GM21737 (cell line): ENCODE results near the gene CPT1C.

ENCODE experiments used
- ATAC-seq: cut with Tn5 transposase; IDR thresholded peaks from one replicate; pipeline ENCODE4 v1.9.1; 2021; ENCODE audit warnings: mild to moderate bottlenecking, moderate library complexity; ENCODE audit not compliant: unreplicated experiment

Gene CPT1C

DNA sequence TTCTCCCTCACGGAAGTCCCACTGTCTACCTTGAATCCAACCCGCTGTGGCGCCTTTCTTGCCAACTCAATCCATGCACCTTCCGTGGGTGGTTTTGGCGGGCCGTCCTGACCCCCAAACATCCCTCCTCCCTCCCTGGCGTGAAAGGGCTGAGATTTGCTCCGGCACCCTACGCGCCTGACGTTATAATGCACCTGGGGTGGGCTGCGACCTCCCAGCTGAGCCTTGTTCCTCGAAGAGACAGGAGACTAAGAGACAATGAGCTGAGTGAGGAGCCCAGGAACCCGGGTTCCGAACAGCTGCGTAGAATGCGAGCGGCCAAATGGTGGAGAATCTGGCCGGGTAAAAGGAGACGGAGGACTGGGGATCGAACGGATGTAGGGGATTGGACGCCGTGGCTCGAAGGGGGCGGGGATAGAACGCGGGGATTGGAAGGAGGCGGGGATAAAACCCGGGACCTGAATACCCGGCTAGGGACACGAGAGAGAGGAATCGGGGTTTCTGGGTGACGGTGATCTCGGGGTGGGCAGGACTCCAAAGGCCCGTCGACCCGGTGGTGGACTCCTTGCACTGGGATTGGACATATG is at the start of gene CPT1C:
TSS of gene CPT1C (plus strand) at position 461 of the 587 bp plus-strand sequence. CDS start 1,137 bp downstream, outside the sequence.
- no peak for ATAC-seq

DNA sequence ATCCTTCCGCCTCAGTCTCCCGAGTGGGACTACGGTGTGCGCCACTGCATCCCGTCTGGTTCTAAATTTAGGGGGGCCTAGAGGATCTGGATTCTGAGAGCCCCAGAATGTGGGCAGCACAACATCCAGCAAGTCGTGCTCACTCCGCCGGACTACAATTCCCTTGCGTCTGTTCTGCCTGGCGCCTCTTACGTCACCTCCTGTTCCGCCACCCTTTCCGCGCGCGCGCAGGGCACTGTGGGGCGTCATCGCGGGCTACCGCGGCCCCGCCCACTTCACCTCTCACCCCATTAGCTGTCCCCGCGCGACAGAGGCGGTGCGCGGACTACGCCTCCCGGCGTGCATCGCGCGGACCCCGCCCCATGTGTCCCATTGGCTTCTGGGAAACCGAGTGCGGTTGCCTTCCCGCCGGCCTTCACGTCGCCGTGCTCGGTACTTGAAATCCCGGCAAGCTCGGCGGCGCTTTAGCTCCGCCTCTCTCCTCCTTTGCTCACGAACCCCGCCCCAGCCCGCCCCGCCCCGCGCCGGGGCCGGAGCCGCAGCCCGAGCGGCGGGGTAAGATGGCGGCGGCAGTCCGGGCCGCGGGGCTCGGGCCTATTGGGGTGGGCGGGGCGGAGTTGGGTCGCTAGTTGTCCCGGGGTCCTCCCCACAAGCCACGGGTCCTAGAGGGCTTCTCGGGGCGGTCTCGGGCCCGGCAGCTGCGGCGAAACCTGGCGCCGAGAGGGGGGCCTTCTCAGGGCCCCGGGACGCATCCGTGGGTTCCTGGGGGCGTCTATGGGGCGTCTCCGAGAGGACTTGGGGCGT is 49.0 kb upstream of the CPT1C start, which contains the start of gene SCAF1:
TSS of gene SCAF1 (plus strand) at position 522 of the 804 bp plus-strand sequence. CDS start 2,818 bp downstream, outside the sequence.
- peak; percentile 64 for ATAC-seq

DNA sequence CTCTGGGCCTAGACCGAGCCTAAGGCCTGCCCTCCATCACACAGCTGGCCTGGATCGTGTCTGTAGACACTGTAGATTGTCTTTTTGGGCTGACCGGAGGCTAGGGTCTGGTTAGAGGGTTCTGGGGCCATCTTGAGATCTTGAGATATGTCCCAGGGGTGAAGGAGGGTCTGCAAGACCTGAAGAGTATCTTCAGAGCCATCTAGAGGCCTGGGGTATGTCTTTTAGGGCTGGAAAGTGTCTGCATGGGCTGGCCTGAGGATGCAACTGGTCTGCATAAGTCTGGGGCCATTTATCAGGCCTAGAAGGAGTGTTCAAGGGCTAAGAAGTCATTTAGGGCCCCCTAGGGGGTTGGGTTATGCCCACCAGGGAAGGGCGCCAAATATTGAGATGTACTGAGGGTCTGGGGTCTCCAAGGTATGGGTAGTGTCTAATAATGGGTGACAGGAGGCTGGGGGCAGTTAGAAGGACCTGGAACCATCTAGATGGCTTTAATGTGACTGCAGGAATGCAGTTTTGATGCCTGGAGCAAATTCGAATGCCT is 48.4 kb upstream of the CPT1C start:
- ATAC-seq, result no peak

DNA sequence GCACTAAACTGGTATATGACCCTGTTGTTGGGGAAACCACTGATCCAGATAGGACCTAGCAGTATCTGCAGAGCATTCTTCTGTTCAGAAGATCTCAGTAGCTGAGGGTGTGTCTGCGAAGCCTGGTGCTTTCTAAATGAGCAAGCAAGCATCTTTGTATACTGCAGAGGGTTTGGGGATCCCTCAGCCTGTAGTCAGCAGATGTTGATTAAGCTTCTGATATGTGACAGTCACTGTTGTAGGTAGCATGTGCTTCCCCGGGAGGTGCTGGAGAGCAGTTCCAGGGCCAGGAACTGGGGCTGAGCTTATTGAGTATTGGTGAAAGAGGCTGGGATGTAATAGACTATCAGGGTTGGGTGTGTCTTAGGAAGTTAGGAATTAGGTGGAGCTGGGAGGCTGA is 47.5 kb upstream of the CPT1C start:
- ATAC-seq, result no peak

DNA sequence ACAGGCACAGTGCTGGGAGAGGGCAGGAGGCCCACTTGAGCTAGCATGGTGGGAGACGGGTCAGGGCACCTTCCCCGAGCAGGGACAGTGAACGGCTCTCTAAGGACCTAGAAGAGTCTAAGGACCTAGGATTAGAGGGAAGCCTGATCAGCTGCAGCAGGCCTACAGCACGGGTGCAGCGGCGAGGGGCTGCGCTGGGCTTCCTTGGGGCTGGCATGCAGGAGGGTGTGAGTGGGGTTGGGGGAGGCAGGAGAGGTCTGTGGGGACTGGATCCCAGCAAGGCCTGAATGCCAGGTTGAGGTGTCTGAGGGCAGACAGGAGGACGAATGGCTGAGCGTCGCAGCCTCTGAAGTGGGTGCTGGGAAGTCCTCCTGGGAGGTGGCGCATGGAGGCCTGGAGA is 45.3 kb upstream of the CPT1C start:
- ATAC-seq, result no peak

DNA sequence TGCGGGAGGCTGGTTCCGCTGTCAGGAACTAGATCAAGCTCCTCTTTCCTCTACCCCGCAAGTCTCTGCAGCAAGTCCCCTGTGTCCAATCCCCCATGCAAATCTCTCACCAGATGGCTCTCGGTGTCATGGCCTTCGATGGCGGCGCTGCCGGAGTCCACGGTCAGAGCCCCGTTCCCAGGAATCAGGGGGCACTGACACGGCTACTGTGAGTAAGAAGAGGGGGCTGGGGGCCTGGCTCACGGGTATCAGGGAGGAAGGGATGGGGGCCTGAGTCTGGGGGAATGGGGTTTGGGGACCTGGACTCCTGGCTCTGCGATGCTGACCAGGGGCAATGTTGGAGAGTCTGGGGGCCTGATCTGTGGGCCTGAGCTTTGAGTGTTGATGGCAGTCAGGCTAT is 44.9 kb upstream of the CPT1C start:
- ATAC-seq, result no peak

DNA sequence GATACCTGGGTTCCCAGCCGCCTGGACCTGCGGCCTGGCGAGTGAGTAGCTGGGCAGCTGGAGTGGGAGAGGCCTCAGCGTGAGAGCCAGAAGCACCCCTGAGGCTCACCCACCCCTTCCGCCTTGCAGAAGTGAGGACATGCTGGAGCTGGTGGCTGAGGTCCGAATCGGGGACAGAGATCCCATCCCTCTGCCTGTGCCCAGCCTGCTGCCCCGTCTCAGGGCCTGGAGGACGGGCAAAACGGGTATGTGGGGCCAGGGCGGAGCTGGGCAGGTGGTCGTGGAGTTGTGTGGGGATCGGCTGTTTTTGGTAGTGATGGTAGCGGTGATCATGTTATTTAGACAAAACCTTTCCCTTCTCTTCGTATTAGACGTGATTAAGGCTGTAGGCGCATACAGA is 44.3 kb upstream of the CPT1C start:
- ATAC-seq, result no peak

DNA sequence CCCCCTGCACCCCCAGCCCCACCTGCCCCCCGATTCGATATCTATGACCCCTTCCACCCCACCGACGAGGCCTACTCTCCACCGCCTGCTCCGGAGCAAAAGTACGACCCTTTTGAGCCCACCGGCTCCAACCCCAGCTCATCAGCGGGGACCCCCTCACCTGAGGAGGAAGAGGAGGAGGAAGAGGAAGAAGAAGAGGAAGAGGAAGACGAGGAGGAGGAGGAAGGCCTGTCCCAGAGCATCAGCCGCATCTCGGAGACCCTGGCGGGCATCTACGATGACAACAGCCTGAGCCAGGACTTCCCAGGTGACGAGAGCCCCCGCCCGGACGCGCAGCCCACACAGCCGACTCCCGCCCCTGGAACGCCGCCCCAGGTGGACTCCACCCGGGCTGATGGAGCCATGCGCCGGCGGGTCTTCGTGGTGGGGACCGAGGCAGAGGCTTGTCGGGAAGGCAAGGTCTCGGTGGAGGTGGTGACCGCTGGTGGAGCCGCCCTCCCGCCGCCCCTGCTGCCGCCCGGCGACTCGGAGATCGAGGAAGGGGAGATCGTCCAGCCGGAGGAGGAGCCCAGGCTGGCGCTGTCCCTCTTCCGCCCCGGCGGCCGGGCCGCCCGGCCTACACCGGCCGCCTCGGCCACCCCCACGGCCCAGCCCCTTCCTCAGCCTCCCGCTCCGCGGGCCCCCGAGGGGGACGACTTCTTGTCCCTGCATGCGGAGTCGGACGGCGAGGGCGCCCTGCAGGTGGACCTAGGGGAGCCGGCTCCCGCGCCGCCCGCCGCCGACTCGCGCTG is 39.7 kb upstream of the CPT1C start:
- ATAC-seq, result no peak

DNA sequence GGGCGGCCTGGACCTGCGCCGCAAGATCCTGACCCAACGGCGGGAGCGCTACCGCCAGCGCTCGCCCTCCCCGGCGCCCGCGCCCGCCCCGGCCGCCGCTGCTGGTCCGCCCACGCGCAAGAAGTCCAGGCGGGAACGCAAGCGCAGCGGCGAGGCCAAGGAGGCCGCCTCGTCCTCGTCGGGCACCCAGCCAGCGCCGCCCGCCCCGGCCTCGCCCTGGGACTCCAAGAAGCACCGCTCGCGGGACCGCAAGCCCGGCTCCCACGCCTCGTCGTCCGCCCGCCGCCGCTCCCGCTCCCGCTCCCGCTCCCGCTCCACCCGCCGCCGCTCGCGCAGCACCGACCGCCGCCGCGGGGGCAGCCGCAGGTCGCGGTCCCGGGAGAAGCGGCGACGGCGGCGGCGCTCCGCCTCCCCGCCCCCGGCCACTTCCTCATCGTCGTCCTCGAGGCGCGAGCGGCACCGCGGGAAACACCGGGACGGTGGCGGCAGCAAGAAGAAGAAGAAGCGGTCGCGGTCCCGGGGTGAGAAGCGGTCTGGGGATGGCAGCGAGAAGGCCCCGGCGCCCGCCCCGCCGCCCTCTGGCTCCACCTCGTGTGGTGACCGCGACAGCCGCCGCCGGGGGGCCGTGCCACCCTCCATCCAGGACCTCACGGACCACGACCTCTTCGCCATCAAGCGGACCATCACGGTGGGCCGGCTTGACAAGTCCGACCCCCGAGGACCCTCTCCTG is 38.9 kb upstream of the CPT1C start:
- no peak for ATAC-seq

DNA sequence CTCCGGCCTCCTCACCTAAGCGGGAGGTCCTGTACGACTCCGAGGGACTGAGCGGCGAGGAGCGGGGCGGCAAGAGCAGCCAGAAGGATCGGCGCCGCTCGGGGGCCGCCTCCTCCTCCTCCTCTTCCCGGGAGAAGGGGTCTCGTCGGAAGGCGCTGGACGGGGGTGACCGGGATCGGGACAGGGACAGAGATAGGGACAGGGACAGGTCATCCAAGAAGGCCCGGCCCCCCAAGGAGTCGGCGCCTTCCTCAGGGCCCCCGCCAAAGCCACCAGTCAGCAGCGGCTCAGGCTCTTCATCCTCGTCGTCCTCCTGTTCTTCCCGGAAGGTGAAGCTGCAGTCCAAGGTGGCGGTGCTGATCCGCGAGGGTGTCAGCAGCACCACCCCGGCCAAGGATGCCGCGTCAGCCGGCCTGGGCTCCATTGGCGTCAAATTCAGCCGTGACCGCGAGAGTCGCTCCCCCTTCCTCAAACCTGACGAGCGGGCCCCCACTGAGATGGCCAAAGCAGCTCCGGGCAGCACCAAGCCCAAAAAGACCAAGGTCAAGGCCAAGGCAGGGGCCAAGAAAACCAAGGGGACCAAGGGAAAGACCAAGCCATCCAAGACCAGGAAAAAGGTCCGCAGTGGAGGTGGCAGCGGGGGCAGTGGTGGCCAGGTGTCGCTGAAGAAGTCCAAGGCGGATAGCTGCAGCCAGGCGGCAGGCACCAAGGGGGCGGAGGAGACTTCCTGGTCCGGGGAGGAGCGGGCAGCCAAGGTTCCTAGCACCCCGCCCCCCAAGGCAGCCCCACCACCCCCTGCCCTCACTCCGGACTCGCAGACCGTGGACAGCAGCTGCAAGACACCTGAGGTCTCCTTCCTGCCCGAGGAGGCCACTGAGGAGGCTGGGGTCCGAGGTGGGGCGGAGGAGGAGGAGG is 38.1 kb upstream of the CPT1C start:
- no peak for ATAC-seq

DNA sequence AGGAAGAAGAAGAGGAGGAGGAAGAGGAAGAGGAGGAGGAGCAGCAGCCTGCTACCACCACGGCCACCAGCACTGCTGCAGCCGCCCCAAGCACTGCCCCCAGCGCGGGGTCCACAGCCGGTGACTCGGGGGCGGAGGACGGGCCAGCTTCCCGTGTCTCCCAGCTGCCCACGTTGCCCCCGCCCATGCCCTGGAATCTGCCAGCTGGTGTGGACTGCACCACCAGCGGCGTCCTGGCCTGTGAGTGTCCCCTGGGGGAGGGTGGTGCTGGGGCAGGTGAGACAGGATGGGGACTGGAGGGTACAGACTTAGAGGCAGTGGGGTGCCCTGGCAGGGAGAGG is 37.5 kb upstream of the CPT1C start:
- ATAC-seq, result no peak

DNA sequence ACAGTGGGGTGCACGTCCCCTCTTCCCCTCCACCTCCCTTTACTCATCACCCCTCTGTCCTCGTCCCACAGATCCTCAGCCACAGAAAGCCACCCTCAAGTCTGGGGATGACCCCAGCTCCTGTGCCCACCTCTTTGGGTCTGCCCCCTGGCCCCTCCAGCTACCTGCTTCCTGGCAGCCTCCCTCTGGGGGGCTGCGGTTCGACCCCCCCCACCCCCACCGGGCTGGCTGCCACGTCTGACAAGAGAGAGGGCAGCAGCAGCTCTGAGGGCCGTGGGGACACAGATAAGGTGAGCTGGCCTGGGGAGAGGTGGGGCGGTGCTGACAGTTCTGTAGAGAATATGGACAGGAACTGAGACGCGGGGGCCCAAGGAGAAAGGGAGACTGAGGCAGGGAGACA is 36.3 kb upstream of the CPT1C start:
- ATAC-seq, result no peak

DNA sequence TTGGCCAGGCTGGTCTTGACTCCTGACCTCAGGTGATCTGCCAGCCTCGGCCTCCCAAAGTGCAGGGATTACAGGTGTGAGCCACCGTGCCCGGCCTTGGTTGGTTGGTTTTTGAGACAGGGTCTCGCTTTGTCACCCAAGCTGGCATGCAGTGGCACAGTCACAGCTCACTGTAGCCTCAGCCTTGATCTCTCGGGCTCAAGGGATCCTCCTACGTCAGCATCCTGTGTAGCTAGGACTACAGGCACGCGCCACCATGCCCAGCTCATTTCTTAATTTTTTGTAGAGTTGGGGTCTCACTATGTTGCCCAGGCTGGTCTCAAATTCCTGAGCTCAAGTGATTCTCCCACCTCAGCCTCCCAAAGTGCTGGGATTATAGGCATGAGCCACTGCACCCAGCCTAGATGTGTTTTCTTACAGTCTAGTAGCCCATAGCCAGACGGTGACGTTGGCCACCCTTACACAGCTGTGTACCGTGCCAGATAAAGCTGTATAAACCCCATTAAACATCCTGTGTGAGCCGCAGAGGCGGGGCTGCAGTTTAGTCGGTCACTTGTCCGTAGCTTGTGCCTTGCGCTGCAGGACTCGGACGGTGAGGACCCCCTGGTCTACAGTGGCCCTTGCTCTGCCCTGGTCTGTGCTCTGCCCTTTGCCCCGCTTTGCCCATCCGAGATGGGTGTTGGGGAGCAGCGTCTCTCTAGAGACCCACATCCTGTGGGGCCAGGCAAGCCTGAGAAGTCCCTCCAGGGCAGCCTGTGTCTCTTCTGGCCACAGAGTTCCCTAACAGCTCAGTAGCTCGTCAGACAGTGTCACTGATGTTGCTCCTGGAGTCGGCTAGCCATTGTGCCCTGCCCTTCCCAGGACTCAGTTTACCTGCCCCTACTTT is 35.1 kb upstream of the CPT1C start:
- no peak for ATAC-seq

DNA sequence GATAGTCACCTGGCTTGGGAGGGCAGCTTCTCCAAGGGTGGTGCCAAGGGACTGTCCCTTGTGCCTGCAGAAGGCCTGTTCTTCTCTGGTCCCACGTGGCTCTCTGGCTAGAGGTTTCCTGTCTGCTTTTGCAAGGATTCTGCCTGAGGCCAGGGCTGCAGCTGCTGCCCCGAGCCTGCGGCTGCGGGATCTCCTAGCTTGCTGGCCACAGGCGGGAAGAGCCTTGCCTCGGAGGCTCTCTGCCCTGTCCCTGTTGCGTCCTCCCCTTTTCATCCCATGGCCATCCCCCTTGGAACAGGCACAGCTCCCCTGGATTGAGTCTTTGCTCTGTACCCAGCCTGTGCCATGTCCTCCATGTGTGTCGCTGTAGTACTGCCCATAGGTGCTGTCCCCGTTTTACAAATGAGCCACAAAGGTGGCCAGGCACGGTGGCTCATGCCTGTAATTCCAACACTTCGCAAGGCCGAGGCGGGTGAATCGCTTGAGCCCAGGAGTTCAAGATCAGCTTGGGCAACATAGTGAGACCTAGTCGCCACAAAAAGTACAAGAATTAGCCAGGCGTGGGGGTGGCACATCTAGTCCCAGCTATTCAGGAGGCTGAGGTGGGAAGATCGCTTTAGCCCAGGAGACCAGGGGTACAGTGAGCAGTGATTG is 34.3 kb upstream of the CPT1C start:
- ATAC-seq, result no peak

DNA sequence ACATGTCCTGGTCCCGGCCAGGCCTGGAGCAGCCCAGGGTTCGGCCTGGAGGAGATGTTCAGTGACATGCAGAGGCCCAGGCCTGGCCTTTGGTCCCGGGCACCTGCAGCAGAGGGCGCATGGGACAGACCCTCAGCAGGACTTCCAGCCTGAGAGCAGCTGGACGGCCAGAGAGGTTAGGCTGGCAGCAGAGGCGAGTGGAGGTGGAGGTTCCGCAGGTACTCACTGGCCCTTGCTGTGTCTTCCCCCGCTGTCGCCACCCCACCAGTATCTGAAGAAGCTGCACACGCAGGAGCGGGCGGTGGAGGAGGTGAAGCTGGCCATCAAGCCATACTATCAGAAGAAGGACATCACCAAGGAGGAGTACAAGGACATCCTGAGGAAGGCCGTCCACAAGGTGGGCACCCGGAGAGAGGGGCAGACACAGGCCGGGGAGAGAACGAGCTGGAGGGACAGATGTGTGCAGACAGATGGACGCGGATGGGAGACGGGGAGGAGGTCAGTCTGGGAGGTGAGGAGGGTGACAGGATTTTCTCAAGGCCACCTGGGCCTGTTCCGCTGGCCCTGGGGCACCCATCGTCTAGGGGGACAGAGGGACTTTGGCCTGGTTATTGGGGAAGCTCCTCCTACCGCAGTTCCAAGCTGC is 33.3 kb upstream of the CPT1C start:
- no peak for ATAC-seq

DNA sequence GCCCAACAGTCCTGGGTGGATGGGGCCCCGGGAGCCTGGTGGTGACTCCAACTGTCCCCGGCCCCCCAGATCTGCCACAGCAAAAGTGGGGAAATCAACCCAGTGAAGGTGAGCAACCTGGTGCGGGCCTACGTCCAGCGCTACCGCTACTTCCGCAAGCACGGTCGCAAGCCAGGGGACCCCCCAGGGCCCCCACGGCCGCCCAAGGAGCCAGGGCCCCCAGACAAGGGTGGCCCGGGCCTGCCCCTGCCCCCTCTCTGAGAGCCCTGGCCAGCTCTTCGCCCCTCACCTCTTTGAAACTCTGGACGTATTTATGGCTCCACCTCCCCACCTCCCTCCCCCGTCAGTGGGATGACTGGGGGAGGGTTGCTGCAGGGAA is 32.8 kb upstream of the CPT1C start:
- no peak for ATAC-seq

DNA sequence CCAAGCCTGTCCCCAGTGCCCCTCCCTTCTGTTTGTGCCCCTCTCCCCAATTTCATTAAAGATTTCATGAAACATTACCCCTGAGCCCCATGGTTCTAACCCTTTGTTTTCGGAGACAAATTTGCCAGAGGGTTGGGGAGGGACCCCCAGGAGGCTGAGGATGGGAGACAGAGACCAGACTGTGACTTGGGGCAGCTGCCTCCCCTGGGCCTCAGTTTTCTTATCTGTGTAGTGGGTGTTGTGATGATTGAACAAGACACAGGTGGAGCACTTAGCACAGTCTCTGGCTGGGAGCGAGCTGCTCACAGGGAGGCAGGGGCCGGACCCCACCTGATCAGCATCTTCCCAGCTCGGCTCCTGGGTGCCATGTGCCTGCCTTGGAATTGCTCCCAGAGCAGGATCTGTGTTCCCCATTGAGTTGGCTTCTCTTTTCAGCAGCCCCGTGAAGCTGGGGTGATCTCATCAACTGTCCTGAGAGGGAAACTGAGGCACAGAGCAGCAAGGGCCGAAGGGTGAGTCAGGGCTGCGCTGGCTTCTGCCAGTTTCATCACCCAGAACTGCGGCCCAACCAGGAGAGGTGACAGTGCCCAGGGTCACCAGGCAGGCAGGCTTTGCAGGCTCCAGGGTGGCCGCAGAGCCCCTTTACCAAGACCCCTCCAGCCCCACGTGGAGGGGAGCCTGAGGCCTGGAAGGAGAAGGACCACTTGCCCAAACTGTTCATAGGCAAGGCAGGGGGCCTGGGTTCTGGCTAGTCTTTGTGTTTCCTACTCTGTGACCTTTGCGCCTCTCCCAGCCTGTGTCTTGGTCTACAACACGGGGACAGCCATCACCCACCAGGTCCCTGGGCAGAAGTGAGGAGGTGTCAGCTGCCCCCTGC is 32.1 kb upstream of the CPT1C start:
- no peak for ATAC-seq
